ENCODE data around the gene DOP1B. TPM values are rescaled to one million over a fixed set of nuclear protein-coding genes. Genes with fewer than 3 reads are reported as not detected.
A peak's percentile ranks its signal among the peaks of the same experiment; 100 is the strongest.
"Not testable (repeated sequence)": the region's sequence is repeated elsewhere in the genome, so short reads cannot be mapped to it uniquely, and the experiment has no call there.

Gene DOP1B
- total and polyA plus RNA-seq, 11 donors = 5.1 to 26.5 (median 14.7) TPM

GRCh38 chr21:36135391-36136102, 21.1 kb upstream of the DOP1B start:
- no peaks in the 10 kb centered on the region for H3K9me3 ChIP-seq
- TF ChIP-seq POLR2A (IDR thresholded peaks at IDR 0.05) = peak in 1 of 2 donors; percentile 78
- TF ChIP-seq CTCF (IDR thresholded peaks at IDR 0.05) = no peak
- peaks cover 0 to 10% (median 0%) of the 10 kb centered on the region in 9 donors for H3K27me3 ChIP-seq
- DNase-seq (peak; percentile 74 to 91 (median 82)), ATAC-seq (peak; percentile 78 to 91 (median 88))
- peaks cover 0 to 29% (median 8%) of the 10 kb centered on the region in 9 donors for H3K36me3 ChIP-seq
- peak overlapping the region; percentile 42 to 94 (median 70) for H3K4me3 ChIP-seq
- peak overlapping the region; percentile 72 to 95 (median 92) for H3K27ac ChIP-seq
- peaks cover 3 to 44% (median 16%) of the 10 kb centered on the region in 12 donors for H3K4me1 ChIP-seq
- WGBS, 4 donors = 0 to 1% (median 1%) methylated on average over 17 to 60 of the region's 60 CpGs
- intact Hi-C loops (cut with DNase I) = loop anchor here in 3 of 10 donors (2.0 to 10.0 kb wide), 3 partner anchors 77 to 199 kb away; partner anchors contain the start of gene MORC3 (in 1 of the 3)

- DNase-seq, H3K4me3 ChIP-seq, H3K27ac ChIP-seq, H3K27me3 ChIP-seq, ATAC-seq, H3K9me3 ChIP-seq: not testable (repeated sequence)
- Histone ChIP-seq H3K4me1 (peaks cover 0 to 24% (median 10%) of the 10 kb centered on the region in 12 donors), H3K36me3 (peaks cover 0 to 51% (median 15%) of the 10 kb centered on the region in 9 donors)
- 96 to 97% (median 96%) methylated on average over 13 of the region's 13 CpGs for WGBS, 4 donors
- intact Hi-C loops (cut with DNase I) = loop anchor here (2.0 to 10.0 kb wide), 5 partner anchors 68 to 195 kb away; no protein-coding TSS in a partner anchor
Observed at GRCh38 chr21:36139791-36140190, 16.8 kb upstream of the DOP1B start.

GRCh38 chr21:36141513-36141925, 15.1 kb upstream of the DOP1B start:
- peaks cover 0 to 65% (median 15%) of the 10 kb centered on the region in 9 donors for H3K36me3 ChIP-seq
- H3K9me3 ChIP-seq = no peaks in the 10 kb centered on the region
- no peaks in the 10 kb centered on the region for H3K27me3 ChIP-seq
- 15 to 20% (median 17%) methylated on average over 6 of the region's 6 CpGs for WGBS, 4 donors
- DNase-seq (peak in 4 of 5 donors; percentile 72 to 77 (median 76)), ATAC-seq (peak; percentile 75 to 90 (median 83))
- intact Hi-C loops (cut with DNase I) = loop anchor here in 9 of 10 donors (1.0 to 5.0 kb wide), 4 partner anchors 66 to 191 kb away; no protein-coding TSS in a partner anchor
- TF ChIP-seq POLR2A (IDR thresholded peaks at IDR 0.05) = no peak
- peak; percentile 70 to 89 (median 80) for TF ChIP-seq CTCF (IDR thresholded peaks at IDR 0.05)
- H3K4me1 ChIP-seq = peaks cover 0 to 13% (median 3%) of the 10 kb centered on the region in 12 donors
- no peak overlapping the region for H3K4me3 ChIP-seq
- no peak overlapping the region for H3K27ac ChIP-seq

- ATAC-seq, H3K27ac ChIP-seq, H3K9me3 ChIP-seq, H3K27me3 ChIP-seq, H3K4me1 ChIP-seq, H3K4me3 ChIP-seq, DNase-seq: not testable (repeated sequence)
- H3K36me3 ChIP-seq = peaks cover 0 to 50% (median 10%) of the 10 kb centered on the region in 9 donors
- 75 to 90% (median 83%) methylated on average over 4 to 6 of the region's 6 CpGs for WGBS, 4 donors
- intact Hi-C loops (cut with DNase I) = loop anchor here in 8 of 10 donors (5.0 kb wide), 2 partner anchors 63 to 188 kb away; no protein-coding TSS in a partner anchor
Observed at GRCh38 chr21:36144233-36144632, 12.4 kb upstream of the DOP1B start.

GRCh38 chr21:36145259-36145658, 11.4 kb upstream of the DOP1B start:
- no peak for TF ChIP-seq CTCF (IDR thresholded peaks at IDR 0.05)
- no peak for TF ChIP-seq POLR2A (IDR thresholded peaks at IDR 0.05)
- no peaks in the 10 kb centered on the region for H3K27me3 ChIP-seq
- peaks cover 0 to 40% (median 2%) of the 10 kb centered on the region in 9 donors for H3K36me3 ChIP-seq
- intact Hi-C loops (cut with DNase I) = no loop called here
- H3K27ac ChIP-seq = no peak overlapping the region
- H3K4me1 ChIP-seq = peaks cover 0 to 18% (median 8%) of the 10 kb centered on the region in 12 donors
- no peak for ATAC-seq
- WGBS, 4 donors = 80 to 89% (median 83%) methylated on average over 3 of the region's 3 CpGs
- no peak overlapping the region for H3K4me3 ChIP-seq
- no peak for DNase-seq
- H3K9me3 ChIP-seq = no peaks in the 10 kb centered on the region

Measured in heart left ventricle (tissue), 16 donors.